Measurements from ENCODE around the gene CPSF3.

- TF ChIP-seq CTCF (IDR thresholded peaks at IDR 0.05; ENCODE audit: insufficient read depth, low read length, poor library complexity, severe bottlenecking) (no peak), EZH2phosphoT487 (conservative IDR thresholded peaks at IDR 0.05; ENCODE audit: low read length) (no peak)
These were observed 16.1 kb upstream of the CPSF3 start for GRCh38 chr2:9407363-9407811.
